H1 (cell line): ENCODE measurements around the gene MLYCD.

Experiments
- ATF2 ChIP-seq: IDR thresholded peaks from 2 replicates; pipeline ENCODE4 v1.6.1; 2012; ENCODE audit warnings: low read length, inconsistent platforms
- CTCF ChIP-seq, 3 experiments: IDR thresholded peaks; 1 replicate in 2 of 3; 2 replicates in 1 of 3; pipeline versions ENCODE4 v1.5.1 to v1.6.1; 2011; ENCODE audit warnings: low read length in 3 of 3, mild to moderate bottlenecking in 3 of 3, inconsistent platforms in 2 of 3, low read depth in 1 of 3, moderate library complexity in 1 of 3; ENCODE audit not compliant: insufficient read depth in 1 of 3; ENCODE audit errors: control extremely low read depth in 1 of 3
- NRF1 ChIP-seq: IDR thresholded peaks from 2 replicates; pipeline ENCODE4 v1.6.1; 2011; ENCODE audit warnings: mild to moderate bottlenecking, low read depth, low read length, improper control_type of control experiment
- TAF7 ChIP-seq: optimal IDR thresholded peaks from 2 replicates; pipeline ENCODE3; 2011; ENCODE audit warnings: low read depth, mild to moderate bottlenecking, inconsistent platforms, low read length, moderate library complexity, borderline replicate concordance
- ZNF274 ChIP-seq: IDR thresholded peaks from 2 replicates; pipeline ENCODE4 v1.7.0; 2012; ENCODE audit warnings: low read length, borderline replicate concordance; ENCODE audit errors: extremely low read depth
- TF ChIP-seq, protein P1 (sequence below): IDR thresholded peaks from 2 replicates; pipeline ENCODE4 v1.6.1; 2011; ENCODE audit warnings: low read depth, mild to moderate bottlenecking, low read length; ENCODE audit not compliant: insufficient read depth

GRCh38 chr16:83958137-83958845 is 59.4 kb downstream of the MLYCD start:
- no peak for TF ChIP-seq CTCF (IDR thresholded peaks at IDR 0.05; ENCODE audit: control extremely low read depth in 1 of 3, insufficient read depth in 1 of 3, low read depth in 1 of 3, low read length in 3 of 3)
- TF ChIP-seq, protein P1, sequence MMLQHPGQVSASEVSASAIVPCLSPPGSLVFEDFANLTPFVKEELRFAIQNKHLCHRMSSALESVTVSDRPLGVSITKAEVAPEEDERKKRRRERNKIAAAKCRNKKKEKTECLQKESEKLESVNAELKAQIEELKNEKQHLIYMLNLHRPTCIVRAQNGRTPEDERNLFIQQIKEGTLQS, result no peak
- no peak for TF ChIP-seq ZNF274
- no peak for TF ChIP-seq NRF1
- no peak for TF ChIP-seq TAF7
- no peak for TF ChIP-seq ATF2
